Measurements from ENCODE around the gene ACSBG1.

The ACSBG1 gene

DNA sequence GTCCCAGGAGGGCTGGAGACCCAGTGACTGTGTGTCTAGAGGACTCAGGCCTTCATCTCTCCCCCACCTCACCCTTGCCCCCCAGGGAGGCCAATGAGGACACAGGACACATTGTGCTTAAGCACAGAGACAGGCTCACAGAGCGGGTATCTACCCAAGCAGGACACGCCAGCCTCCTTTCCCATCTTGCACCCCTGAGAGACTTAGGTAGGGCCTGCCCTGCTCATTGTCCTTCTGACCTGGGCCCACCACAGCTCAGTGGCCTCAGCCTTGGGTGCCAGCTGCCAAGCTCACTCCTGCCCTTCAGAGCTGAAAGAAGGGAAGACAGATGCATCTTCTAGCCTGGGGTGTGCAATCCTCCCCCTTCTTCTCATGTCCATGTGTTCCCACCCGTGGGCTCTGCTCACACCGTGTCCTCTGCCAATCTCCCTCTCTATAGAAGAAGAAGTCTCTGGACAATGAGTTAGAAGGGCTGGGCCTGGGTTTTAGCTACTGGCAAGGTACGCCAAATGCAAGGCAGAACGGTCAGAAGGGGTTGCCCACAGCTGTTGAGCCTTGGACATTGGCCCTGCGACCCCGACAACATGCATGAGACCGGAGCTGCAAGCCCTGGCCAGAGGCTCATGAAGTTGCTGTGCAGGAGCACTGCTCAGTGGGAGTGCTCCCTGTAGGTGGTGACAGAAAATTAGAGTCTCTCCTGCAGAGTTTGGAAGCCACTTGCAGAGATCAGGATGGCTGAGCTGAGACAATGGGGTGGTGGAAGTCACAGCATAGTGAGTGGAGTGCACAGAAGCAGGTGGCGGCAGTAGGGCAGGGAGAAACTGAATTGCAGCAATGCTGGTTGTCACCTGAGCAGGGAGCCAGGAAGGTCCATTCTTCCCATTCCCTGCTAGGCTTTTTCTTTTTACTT lies 32.8 kb downstream of the ACSBG1 start:
- no peak for DNase-seq

- no peak for DNase-seq
Observed at GRCh38 chr15:78200276-78200930, 34.0 kb downstream of the ACSBG1 start.

DNA sequence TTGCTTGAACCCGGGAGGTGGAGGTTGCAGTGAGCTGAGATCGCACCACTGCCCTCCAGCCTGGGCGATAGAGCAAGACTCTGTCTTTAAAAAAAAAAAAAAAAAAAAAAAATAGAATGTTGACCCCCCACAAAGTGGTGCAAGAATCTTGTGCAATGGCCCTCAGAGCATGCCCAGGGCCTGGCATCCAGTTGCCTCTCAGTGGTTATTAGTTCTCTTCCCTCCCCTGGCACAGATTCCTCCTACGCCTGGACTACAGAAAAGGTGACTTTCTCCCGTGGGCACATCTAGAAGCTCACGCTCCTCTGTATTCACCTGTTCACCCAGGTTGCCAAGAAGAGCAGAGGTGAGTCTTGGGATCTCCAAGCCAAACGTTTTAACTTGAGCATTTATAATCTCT lies 36.7 kb downstream of the ACSBG1 start:
- no peak for DNase-seq

- DNase-seq = no peak
Observed at GRCh38 chr15:78195735-78196201, 38.6 kb downstream of the ACSBG1 start.

- DNase-seq = no peak
Observed at GRCh38 chr15:78194568-78194925, 39.8 kb downstream of the ACSBG1 start.

DNA sequence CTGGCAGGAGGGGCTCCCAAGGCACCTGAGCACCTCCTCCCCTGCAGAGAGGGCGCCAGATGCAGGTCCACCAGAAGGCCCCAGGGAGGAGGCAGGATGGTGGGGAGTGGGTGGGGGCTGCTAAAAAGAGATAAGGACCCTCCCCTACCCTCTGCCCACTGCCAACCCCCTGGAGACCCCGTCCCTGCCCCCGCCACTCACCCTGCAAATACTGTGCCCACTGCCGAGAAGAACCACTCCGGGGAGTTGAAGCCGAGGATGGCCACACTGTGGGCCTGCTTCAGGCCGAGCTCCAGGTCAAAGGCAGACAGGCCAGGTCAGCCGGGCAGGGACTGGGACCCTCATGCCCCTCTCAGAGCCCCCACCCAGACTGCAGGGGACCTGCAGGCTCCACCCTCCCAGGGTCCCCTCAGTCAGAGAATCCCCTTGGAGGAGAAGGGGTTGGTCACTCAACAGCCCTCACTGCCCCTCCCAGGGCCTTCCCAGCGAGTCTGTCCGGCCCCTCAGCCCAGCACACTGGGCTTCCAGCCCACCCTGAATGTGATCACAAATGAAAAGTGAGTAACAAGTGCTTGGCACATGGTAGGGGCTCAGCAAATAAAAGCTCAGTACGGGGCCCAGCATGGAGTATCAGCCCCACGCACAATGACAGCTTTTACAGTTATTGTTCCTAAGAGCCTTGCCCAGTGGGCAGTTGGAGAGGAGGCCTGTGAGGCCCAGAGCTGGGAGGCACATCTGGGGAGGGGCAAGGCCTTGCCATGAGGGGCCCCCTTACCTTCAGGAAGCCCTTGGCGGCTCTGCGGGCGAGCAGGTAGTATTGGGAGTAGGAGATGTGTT lies 40.4 kb downstream of the ACSBG1 start:
- no peak for DNase-seq

- DNase-seq = no peak
Observed at GRCh38 chr15:78192826-78193594, 41.4 kb downstream of the ACSBG1 start.

DNA sequence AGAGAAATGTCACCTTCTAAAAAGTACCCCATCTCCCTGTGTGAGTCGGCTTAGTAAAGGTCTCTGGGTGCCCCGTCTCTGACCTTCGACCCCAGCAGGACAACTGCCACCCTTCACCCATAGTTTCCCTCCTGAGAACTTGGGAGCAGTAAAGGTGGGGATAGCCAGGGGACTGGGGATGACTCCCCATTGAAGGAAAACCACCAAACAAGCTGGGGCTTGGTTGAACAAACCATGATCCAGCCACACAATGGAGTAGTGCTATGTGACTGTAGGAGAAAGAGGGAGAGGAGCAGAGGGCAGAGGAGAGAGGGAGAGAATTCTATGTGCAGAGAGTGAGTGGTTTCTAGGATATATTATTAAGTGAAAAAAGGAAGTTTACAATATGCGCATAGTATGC lies 51.5 kb downstream of the ACSBG1 start:
- no peak for DNase-seq

DNA sequence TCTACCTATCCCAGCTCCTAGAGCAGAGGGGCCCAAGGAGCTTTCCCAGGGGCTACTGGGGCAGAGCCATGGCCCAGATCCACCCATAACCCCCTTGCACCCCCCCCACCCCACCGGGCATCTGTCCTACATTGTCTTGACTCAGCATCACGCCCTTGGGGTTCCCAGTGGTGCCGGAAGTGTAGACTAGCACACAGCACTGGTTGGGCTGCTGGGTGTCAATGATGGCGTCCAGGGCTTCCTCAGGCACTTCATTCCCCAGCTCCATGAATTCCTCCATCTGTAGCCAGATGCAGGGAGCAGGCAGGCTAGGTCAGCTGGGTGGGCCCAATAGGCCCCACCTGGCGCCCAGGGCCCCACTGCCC lies 52.0 kb downstream of the ACSBG1 start:
- DNase-seq = no peak

GRCh38 chr15:78179906-78180305 lies 54.5 kb downstream of the ACSBG1 start:
- DNase-seq = no peak

- no peak for DNase-seq
Observed at GRCh38 chr15:78179286-78179840, 55.0 kb downstream of the ACSBG1 start.

DNA sequence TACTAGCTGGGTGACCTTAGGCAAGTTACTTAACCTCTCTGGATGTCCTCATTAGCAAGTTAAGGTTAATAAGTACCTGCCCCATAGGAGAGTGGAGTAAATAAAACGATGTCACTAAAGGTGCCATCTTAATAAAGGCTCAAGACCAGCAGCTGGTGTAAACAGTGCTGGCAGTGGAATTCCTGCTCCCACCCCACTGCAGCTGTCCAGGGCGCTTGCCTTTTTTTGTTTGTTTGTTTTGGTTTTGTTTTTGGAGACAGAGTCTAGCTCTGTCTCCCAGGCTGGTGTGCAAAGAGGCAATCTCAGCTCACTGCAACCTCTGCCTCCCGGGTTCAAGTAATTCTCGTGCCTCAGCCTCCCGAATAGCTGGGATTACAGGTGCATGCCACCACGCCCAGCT lies 56.3 kb downstream of the ACSBG1 start:
- DNase-seq = no peak

GRCh38 chr15:78177447-78177873 lies 56.9 kb downstream of the ACSBG1 start:
- no peak for DNase-seq

GRCh38 chr15:78175330-78175729 lies 59.0 kb downstream of the ACSBG1 start:
- DNase-seq = no peak

GRCh38 chr15:78174401-78174800 lies 60.0 kb downstream of the ACSBG1 start:
- no peak for DNase-seq

GRCh38 chr15:78171864-78172472 lies 62.4 kb downstream of the ACSBG1 start:
- no peak for DNase-seq

DNA sequence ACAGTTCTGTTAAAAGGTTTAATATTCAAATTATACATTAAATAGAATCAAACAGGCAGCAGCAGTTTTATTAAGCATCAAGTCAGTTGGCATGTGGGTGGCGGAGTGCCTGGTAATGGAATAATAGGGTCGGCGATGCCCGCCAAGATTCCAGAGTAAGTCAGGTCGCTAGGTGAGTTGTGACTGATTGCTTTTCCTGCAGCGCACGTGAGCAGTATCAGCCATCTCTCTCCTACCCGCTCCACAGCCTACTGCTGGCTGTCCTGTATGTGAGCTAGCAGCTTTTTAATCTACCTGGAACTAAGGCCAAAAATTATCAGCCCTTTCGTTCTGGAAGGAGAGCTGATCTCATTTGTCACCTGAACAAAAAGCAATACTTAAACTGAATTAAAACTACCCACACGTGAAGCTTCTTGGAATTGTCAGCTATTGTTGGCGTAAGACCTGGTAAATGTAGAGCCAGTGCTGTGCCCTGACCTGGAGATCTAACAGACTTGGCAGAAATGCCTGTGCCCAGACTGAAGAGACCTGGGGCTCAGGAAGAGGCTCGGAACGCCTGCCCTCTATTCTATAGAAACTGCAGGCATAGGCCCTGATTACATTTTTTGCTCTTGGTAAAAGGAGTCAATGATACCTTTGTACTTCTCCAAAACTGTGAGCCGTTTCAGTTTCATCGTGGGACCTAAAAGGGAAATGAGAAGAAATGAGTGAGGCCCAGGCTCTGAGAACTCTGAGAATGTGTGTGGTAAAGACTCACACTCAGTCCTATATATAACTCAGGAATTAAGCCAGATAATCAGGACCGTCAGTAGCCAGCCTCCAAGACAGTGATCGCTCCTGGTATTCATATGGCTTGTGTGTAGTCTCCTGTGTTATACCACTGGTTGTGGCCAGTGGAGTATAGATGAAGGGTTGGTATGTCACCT lies 63.3 kb downstream of the ACSBG1 start:
- DNase-seq = no peak

DNA sequence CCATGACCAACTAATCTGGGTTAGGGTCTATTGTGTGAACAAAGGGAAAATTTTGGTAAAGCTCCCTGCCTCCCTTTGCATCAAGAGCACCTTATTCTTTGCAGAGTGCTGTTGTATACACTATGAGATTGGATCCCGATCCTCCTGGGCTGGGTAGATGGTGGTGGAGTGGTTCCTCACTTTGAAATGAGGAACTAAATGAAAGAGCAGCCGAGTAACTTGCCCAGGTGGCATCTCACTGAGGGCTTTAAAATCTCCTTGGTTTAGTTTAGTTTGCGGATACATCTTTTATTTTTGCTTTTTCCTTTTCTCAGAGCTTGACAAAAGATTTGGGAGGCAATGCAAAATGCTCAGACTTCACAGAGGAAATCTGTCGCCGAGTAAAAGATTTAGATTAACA lies 65.8 kb downstream of the ACSBG1 start:
- no peak for DNase-seq

DNA sequence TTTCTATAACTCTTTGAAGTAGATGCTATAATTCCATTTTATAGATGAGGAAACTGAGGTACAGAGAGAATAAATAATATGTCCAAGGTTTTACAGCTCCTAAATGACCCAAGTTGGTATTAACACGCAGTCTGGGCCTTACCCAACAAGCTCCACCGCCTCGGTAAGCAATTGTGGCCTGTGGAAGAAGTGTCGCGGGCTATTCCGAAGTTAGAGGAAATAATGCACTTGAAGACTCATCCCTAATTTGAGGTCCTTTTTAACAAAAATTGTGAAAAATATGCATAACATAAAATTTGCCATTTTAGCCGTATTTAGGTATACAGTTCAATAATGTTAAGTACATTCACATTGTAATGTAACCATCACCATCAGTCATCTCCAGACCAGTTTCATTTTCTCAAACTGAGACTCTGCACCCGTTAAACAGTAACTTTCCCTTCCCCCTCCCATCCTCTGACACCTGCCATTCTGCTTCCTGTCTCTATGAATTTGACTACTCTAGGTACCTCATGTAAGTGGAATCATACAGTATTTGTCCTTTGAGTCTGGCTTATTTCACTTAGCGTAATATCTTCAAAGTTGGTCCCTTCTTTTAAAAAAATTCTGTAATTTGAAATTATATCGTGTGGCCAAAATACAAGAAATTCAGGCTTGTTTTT lies 67.0 kb downstream of the ACSBG1 start:
- no peak for DNase-seq

GRCh38 chr15:78164010-78164409 lies 70.4 kb downstream of the ACSBG1 start:
- DNase-seq = no peak
